PFSK-1 (cell line): ENCODE results near the gene CDYL.

Source experiments
- FOXP2 ChIP-seq: optimal IDR thresholded peaks from 2 replicates; pipeline ENCODE3; 2011; ENCODE audit warnings: borderline replicate concordance, control low read depth, inconsistent platforms; ENCODE audit not compliant: insufficient read depth; ENCODE audit errors: extremely low read length, extremely low read depth
- POLR2AphosphoS5 ChIP-seq: IDR thresholded peaks from 2 replicates; pipeline ENCODE4 v1.6.1; 2012; ENCODE audit warnings: low read depth, mild to moderate bottlenecking, control low read depth, low read length, moderate library complexity
- TF ChIP-seq, protein P1 (sequence below), 2 experiments: IDR thresholded peaks; 2 replicates each; pipeline versions ENCODE4 v1.6.1 to v1.8.0; 2011 to 2012; ENCODE audit warnings: low read depth in 2 of 2, low read length in 2 of 2, control low read depth in 1 of 2, inconsistent platforms in 1 of 2, mild to moderate bottlenecking in 1 of 2, moderate library complexity in 1 of 2; ENCODE audit not compliant: insufficient read depth in 1 of 2

DNA sequence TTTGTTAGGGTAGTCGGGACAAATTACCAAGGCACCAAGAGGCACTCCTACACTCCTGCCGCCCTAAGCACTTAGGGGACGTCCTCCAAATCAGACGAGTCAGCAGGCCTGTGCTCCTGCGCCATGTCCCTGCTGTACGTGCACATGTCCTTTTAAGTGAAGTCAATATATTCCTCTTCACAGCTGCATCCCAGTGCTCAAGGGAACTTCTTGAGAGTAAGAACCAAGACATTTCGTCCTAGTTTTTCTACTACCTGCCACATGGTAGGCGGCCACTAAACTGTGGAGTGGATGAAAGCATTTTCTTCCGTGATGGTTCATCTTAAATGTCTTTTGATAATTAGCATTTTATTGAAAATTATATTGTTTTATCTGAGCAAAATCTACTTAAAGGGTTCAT is 126.9 kb downstream of the CDYL start:
- TF ChIP-seq, protein P1, sequence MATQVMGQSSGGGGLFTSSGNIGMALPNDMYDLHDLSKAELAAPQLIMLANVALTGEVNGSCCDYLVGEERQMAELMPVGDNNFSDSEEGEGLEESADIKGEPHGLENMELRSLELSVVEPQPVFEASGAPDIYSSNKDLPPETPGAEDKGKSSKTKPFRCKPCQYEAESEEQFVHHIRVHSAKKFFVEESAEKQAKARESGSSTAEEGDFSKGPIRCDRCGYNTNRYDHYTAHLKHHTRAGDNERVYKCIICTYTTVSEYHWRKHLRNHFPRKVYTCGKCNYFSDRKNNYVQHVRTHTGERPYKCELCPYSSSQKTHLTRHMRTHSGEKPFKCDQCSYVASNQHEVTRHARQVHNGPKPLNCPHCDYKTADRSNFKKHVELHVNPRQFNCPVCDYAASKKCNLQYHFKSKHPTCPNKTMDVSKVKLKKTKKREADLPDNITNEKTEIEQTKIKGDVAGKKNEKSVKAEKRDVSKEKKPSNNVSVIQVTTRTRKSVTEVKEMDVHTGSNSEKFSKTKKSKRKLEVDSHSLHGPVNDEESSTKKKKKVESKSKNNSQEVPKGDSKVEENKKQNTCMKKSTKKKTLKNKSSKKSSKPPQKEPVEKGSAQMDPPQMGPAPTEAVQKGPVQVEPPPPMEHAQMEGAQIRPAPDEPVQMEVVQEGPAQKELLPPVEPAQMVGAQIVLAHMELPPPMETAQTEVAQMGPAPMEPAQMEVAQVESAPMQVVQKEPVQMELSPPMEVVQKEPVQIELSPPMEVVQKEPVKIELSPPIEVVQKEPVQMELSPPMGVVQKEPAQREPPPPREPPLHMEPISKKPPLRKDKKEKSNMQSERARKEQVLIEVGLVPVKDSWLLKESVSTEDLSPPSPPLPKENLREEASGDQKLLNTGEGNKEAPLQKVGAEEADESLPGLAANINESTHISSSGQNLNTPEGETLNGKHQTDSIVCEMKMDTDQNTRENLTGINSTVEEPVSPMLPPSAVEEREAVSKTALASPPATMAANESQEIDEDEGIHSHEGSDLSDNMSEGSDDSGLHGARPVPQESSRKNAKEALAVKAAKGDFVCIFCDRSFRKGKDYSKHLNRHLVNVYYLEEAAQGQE (IDR thresholded peaks at IDR 0.05; ENCODE audit: insufficient read depth in 1 of 2, low read depth in 2 of 2, low read length in 2 of 2): no peak
- TF ChIP-seq FOXP2 (no peak), POLR2AphosphoS5 (no peak)
